GM12892 (cell line): ENCODE data around the gene CPA1.
"Not testable (repeated sequence)": the region's sequence is repeated elsewhere in the genome, so short reads cannot be mapped to it uniquely, and the experiment has no call there.

Source experiments
- POLR2A ChIP-seq: IDR thresholded peaks from 2 replicates; pipeline ENCODE4 v1.6.1; 2011; ENCODE audit warnings: low read depth, low read length, control low read depth
- POLR2AphosphoS5 ChIP-seq: IDR thresholded peaks from 2 replicates; pipeline ENCODE4 v1.6.1; 2011; ENCODE audit warnings: low read depth, low read length, control low read depth

DNA sequence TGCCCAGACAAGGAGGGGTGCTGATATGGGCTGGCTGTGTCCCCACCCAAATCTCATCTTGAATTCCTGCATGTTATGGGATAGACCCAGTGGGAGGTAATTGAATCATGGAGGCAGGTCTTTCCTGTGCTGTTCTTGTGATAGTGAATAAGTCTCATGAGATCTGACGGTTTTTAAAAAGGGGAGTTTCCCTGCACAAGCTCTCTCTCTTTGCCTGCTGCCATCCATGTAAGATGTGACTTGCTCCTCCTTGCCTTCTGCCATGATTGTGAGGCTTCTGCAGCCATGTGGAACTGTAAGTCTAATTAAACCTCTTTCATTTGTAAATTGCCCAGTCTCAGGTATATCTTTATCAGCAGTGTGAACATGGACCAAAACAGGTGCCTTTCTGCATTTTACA is 3.8 kb upstream of the CPA1 start:
- not testable (repeated sequence) for TF ChIP-seq POLR2A, POLR2AphosphoS5
